Osteocyte (in vitro differentiated cells): Measurements from ENCODE around the gene ADAMTS13. TPM values are rescaled to one million over a fixed set of nuclear protein-coding genes. Genes with fewer than 3 reads are reported as not detected.

ENCODE experiments used
- DNase-seq: peaks from one replicate; pipeline ENCODE4 v3.0.0; 2021; ENCODE audit warnings: mixed read lengths; ENCODE audit not compliant: unreplicated experiment; ENCODE audit errors: extremely low spot score
- H3K27ac Mint-ChIP-seq: one replicate; pipeline ENCODE4 v1.8.0; 2021; ENCODE audit warnings: mild to moderate bottlenecking, mixed read lengths; ENCODE audit not compliant: unreplicated experiment
- H3K27me3 Mint-ChIP-seq: one replicate; pipeline ENCODE4 v1.8.0; 2021; ENCODE audit warnings: mixed read lengths; ENCODE audit not compliant: unreplicated experiment
- H3K36me3 Mint-ChIP-seq: one replicate; pipeline ENCODE4 v1.8.0; 2021; ENCODE audit warnings: mixed read lengths; ENCODE audit not compliant: unreplicated experiment
- H3K4me1 Mint-ChIP-seq: one replicate; pipeline ENCODE4 v1.8.0; 2021; ENCODE audit warnings: mixed read lengths; ENCODE audit not compliant: unreplicated experiment
- H3K4me3 Mint-ChIP-seq: one replicate; pipeline ENCODE4 v1.8.0; 2021; ENCODE audit warnings: mild to moderate bottlenecking, moderate library complexity, mixed read lengths; ENCODE audit not compliant: unreplicated experiment
- H3K9me3 Mint-ChIP-seq: one replicate; pipeline ENCODE4 v1.8.0; 2021; ENCODE audit warnings: mixed read lengths; ENCODE audit not compliant: unreplicated experiment
- CTCF ChIP-seq: fragments of 200-600 bp; sonication (generic); IDR thresholded peaks from 2 replicates; pipeline ENCODE4 v1.5.0; 2021; ENCODE audit warnings: antibody characterized with exemption, mild to moderate bottlenecking, moderate library complexity
- total RNA-seq: library from RNA; stranded (reverse); gene quantifications from 2 replicates; pipeline ENCODE4 v1.2.1, GENCODE V29; 2021

Gene ADAMTS13
- total RNA-seq, 1 donor from 2014 or later: 8.8 TPM

- DNase-seq: no peak
- no peaks in the 10 kb centered on the region for H3K27me3 Mint-ChIP-seq
- TF ChIP-seq CTCF: no peak
- H3K9me3 Mint-ChIP-seq: no peaks in the 10 kb centered on the region
- no peaks in the 10 kb centered on the region for H3K36me3 Mint-ChIP-seq
- H3K27ac Mint-ChIP-seq: no peak overlapping the region
- H3K4me1 Mint-ChIP-seq: no peaks in the 10 kb centered on the region
- H3K4me3 Mint-ChIP-seq: no peak overlapping the region
These were observed 38.7 kb upstream of the ADAMTS13 start for GRCh38 chr9:133383438-133383837.

GRCh38 chr9:133384736-133385321, 37.3 kb upstream of the ADAMTS13 start:
- no peaks in the 10 kb centered on the region for H3K36me3 Mint-ChIP-seq
- H3K9me3 Mint-ChIP-seq: no peaks in the 10 kb centered on the region
- TF ChIP-seq CTCF: no peak
- no peak overlapping the region for H3K27ac Mint-ChIP-seq
- no peak for DNase-seq
- H3K27me3 Mint-ChIP-seq: no peaks in the 10 kb centered on the region
- H3K4me1 Mint-ChIP-seq: no peaks in the 10 kb centered on the region
- H3K4me3 Mint-ChIP-seq: no peak overlapping the region

GRCh38 chr9:133385452-133385851, 36.7 kb upstream of the ADAMTS13 start:
- Mint-ChIP-seq H3K4me3 (no peak overlapping the region), H3K4me1 (no peaks in the 10 kb centered on the region), H3K36me3 (no peaks in the 10 kb centered on the region), H3K9me3 (no peaks in the 10 kb centered on the region), H3K27me3 (no peaks in the 10 kb centered on the region), H3K27ac (no peak overlapping the region)
- no peak for TF ChIP-seq CTCF
- DNase-seq: no peak

GRCh38 chr9:133386338-133386737, 35.8 kb upstream of the ADAMTS13 start:
- no peaks in the 10 kb centered on the region for H3K4me1 Mint-ChIP-seq
- peaks cover 2% of the 10 kb centered on the region for H3K27me3 Mint-ChIP-seq
- no peaks in the 10 kb centered on the region for H3K36me3 Mint-ChIP-seq
- DNase-seq: no peak
- no peaks in the 10 kb centered on the region for H3K9me3 Mint-ChIP-seq
- no peak for TF ChIP-seq CTCF
- no peak overlapping the region for H3K27ac Mint-ChIP-seq
- H3K4me3 Mint-ChIP-seq: no peak overlapping the region

GRCh38 chr9:133387680-133388079, 34.5 kb upstream of the ADAMTS13 start:
- Mint-ChIP-seq H3K36me3 (no peaks in the 10 kb centered on the region), H3K9me3 (no peaks in the 10 kb centered on the region), H3K4me3 (no peak overlapping the region), H3K27ac (no peak overlapping the region), H3K27me3 (peaks cover 2% of the 10 kb centered on the region), H3K4me1 (no peaks in the 10 kb centered on the region)
- TF ChIP-seq CTCF: no peak
- no peak for DNase-seq
